HG03097 (cell line): ENCODE results near the gene CIT.
"Not testable (repeated sequence)": the region's sequence is repeated elsewhere in the genome, so short reads cannot be mapped to it uniquely, and the experiment has no call there.

ENCODE experiments used
- ATAC-seq: cut with Tn5 transposase; IDR thresholded peaks from one replicate; pipeline ENCODE4 v1.9.1; 2021; ENCODE audit not compliant: unreplicated experiment, low FRiP score

The CIT gene

DNA sequence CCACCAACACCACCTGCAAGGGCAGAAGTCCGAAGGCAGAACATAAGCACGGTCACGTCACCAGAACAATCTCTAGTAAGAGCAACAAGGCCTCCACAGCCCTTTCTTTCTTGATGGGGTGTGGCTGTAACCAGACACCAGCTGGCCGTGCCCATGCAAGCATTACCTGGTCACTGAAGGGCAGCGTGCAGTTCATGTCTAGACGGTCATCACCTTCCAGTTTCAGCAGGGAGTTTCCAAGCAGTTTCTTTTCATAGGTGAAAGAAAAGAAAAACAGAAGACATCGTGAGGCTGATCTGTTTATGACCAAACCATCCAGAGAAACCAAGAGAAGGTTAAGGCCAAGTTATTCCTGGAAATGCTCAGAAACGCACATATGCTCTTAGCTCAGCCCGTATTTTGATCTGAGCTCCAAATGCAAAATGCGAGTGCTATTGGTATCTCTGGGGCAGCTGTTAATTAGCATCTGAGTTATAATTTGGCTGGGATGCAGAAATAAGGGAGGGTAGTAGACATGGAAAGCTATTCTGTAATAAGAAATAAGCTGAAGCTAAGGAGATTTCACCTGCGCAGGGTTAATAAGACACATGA lies 166.7 kb downstream of the CIT start:
- ATAC-seq, result no peak

- not testable (repeated sequence) for ATAC-seq
These were observed 170.7 kb downstream of the CIT start for GRCh38 chr12:119706427-119706826.

GRCh38 chr12:119705182-119705581 lies 171.9 kb downstream of the CIT start:
- no peak for ATAC-seq

DNA sequence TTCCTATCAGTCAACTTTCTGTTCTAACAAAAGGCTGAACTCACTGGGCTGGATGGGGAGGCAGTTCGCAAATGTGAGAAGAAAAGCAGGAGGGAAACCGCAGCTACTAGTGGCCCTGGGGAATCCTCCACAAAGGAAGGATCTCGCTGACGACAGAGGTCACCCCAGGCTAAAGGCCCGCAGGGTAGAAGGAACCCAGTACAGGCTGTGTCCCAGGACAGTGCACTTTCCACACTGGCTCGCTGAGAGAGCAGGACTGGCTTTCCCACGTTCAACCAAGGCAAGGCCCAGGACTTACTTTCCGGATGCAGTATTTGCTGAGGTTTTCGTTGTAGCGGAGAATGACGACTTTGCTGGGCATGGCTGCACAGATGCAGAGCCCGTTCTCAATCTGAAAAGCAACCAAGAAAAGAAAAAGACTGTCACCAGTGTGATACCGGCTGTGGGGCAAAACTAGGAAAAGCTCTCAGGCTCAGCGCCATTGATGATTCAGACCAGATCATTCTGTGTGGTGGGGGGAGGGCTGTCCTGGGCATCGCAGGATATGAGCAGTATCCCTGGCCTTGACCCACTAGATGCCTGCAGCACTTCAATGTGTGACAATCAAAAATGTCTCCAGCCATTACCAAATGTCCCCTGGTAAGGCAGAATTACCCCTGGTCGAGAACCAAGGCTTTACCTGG lies 172.9 kb downstream of the CIT start:
- ATAC-seq, result no peak

DNA sequence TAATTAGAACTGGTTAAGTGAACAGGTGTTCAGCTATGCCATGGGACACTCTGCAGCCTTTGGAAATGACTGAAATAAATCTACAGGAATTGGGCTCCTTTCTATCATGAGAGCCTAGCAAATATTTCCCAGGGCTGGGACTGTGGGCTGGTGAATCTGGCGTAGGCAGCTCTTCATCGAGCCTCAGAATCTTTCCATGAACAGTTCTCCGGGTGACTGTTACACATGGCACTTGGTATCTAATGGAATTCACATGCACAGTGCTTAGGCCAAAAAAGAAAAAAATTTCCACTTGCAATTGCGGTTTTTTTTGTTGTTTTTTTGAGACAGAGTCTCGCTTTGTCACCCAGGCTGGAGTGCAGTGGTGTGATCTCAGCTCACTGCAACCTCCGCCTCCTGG lies 177.0 kb downstream of the CIT start:
- no peak for ATAC-seq

DNA sequence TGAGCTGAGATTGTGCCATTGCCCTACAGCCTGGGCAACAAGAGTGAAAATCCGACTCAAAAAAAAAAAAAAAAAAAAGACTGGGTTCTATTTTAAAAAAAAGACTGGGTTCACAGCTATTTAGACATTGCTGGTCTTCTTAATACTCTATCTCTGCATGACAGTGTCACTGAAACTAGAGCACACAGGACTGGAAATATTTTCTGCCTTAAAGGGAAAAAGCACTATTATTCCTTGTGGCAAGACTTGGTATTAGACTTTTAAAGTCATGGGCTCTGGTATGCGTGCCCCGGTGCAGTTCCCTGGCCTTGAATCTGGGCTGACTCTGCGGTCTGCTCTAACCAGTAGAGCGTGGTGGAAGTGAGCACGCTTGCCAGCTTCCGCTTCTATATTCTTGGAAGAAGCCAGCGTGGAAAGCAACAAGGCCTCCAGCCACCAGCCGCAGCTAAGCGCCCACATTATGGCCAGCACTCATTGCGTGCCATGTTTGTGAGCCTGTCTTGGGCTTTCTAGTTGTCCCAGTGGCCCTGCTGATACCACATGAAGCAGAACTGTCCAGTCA lies 177.8 kb downstream of the CIT start:
- ATAC-seq, result no peak

- no peak for ATAC-seq
These were observed 180.2 kb downstream of the CIT start for GRCh38 chr12:119696943-119697342.

DNA sequence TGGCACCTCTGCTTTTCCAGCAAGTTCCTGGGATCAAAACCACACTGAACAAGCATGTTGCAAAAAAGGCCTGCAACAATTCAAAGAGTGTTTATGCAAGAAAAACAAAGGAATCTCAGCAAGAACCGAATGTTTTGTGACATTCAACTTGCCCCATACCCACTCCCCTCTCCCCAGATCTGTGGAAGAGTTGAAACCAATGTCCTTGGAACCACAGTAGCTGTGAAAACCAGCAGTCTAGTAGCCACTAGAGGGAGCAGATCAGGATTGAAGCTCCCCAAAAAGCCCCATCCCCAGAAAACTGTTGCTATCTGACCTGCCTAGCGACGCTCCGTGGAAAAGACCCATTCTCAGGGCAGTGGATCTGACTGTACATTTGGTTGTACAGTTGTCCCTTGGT lies 182.1 kb downstream of the CIT start:
- no peak for ATAC-seq

DNA sequence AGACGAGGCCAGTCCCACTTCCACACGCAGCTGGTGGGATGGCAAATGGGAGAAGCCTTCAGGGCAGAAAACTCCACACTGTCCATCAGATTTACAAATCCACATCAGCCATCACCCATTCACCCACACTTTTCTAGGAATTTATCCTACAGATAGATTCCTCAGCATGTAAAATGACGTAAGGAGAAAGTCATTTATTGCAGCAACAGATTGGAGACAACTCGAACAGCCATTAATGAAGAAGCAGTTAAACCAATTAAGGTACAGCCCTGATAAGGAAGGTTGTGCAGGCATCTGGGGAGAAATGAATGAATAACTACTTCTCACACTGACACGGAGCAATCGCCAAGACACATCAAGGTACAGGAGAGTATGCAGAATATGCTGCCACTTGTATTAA lies 183.0 kb downstream of the CIT start:
- no peak for ATAC-seq

- ATAC-seq, result no peak
These were observed 183.6 kb downstream of the CIT start for GRCh38 chr12:119693511-119693910.

DNA sequence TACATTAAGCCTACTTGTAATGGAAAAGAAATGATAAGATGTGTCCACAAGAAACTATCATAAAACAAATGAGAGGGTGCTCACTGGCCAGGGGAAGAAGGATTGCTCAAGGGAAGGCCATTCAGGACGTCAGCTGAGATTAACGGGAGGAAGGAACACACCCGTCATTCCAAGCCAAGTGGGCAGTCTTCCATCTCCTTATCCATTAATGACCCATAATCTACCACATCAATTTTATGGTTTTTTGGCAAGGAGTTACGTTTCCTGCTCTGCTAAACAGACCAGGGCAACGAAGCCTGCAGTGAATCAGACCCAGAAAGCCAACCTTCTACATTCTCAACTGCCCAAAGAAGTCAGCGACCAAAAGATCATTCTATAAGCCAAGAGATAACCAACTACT lies 184.1 kb downstream of the CIT start:
- ATAC-seq, result no peak

- no peak for ATAC-seq
These were observed 184.7 kb downstream of the CIT start for GRCh38 chr12:119692410-119692809.

GRCh38 chr12:119691202-119691810 lies 185.8 kb downstream of the CIT start:
- no peak for ATAC-seq

DNA sequence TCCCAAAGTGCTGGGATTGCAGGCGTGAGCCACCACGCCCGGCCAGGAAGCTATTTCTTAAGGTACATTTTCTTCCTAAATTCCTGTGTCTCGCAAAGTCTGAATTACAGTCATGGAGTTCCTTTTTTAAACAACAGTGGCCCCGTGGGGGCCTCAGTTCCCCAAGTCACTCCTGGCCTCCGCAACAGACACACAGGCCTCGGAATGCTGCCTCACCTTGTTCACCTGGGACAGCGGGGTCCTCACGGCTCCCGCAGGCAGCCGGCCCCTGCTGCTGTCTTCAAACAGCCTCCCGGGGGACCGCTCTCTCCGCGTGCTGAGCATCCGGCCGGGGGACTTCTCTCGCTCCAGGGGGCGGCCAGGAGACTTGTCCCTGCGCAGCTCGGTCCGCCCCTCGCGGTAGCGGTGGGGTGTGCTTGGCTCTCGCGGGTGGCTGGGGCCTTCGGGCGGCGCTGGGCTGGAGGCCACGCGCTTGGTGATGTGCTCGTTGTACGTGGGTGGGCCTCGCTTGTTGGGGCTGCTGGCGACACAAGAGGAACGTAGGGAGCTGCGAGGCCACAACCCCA lies 187.1 kb downstream of the CIT start:
- no peak for ATAC-seq

DNA sequence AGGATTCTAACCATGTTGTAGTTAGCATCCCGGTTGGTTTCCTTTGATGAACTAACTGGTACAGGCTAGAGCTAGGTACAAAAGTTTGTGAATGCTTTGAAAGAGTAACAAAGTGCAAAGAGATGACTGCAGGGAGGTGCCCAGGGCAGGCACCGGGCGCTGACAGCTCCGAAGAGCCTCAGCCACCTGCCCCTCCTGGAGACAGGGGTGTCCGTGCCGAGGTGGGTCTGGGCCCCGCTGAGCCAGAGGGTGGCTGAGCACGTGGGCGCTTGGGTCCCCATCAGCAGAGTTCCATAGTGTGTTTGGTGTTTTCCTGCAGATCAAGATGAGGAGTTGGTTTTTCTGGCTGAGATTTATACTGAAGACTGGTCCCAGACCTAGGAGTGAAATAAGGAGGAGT lies 189.2 kb downstream of the CIT start:
- ATAC-seq, result no peak

- ATAC-seq, result no peak
These were observed 189.7 kb downstream of the CIT start for GRCh38 chr12:119687406-119687805.

GRCh38 chr12:119686776-119687175 lies 190.3 kb downstream of the CIT start:
- no peak for ATAC-seq

- ATAC-seq, result no peak
These were observed 190.8 kb downstream of the CIT start for GRCh38 chr12:119686355-119686754.

DNA sequence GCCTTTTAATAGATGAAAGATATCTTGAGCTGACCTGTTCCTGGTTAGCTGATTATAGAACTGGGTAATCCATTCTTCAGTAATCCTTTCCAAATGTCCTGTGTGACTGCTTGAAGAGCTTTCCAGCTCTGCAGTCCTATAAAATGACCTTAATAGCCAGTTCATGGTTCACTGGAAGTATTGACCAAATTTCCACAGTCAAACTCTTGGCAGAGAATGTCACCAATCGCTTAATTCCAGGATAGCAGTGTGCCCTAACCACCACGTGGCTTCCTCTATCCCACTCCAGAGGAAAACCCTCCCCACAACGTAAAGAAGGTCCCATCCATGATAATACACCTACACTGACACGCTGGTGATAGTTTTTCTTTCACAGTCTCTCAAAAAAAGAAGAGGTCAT lies 191.7 kb downstream of the CIT start:
- no peak for ATAC-seq

GRCh38 chr12:119684711-119685369 lies 192.3 kb downstream of the CIT start:
- ATAC-seq, result no peak

- no peak for ATAC-seq
These were observed 193.3 kb downstream of the CIT start for GRCh38 chr12:119683816-119684215.
